Right lobe of liver (tissue), 6 donors: ENCODE data around the gene C6orf141. TPM values are rescaled to one million over a fixed set of nuclear protein-coding genes. Genes with fewer than 3 reads are reported as not detected.

Experiments
- ATAC-seq, 4 donors: fragments of 200-7000 bp; cut with Tn5 transposase; one replicate each; pipeline ENCODE4 v1.9.1; 2020; ENCODE audit warnings: mild to moderate bottlenecking in 4 of 4, moderate library complexity in 4 of 4
- DNase-seq, 3 donors: peaks; one replicate each; pipeline ENCODE4 v3.0.0-alpha.2; 2020
- H3K27ac ChIP-seq, 3 donors: fragments of 200-600 bp; one replicate each; pipeline ENCODE4 v1.8.0; 2022
- H3K27me3 ChIP-seq, 2 donors: fragments of 200-600 bp; one replicate each; pipeline ENCODE4 v1.8.0; 2022
- H3K36me3 ChIP-seq, 4 donors: fragments of 200-600 bp; sonication (generic) in 1 of 4; one replicate each; pipeline versions ENCODE4 v1.5.1 to v1.8.0; 2017 to 2022; ENCODE audit warnings: control low read depth in 1 of 4
- H3K4me1 ChIP-seq, 4 donors: fragments of 200-600 bp; sonication (generic) in 1 of 4; one replicate each; pipeline versions ENCODE4 v1.5.1 to v1.8.0; 2017 to 2022; ENCODE audit warnings: control low read depth in 1 of 4
- H3K4me3 ChIP-seq, 3 donors: fragments of 200-600 bp; one replicate each; pipeline ENCODE4 v1.8.0; 2022
- H3K9me3 ChIP-seq, 4 donors: fragments of 200-600 bp; sonication (generic) in 1 of 4; one replicate each; pipeline versions ENCODE4 v1.5.1 to v1.8.0; 2017 to 2022; ENCODE audit warnings: control low read depth in 1 of 4
- POLR2A ChIP-seq: fragments of 450-650 bp; IDR thresholded peaks from one replicate; pipeline ENCODE4 v1.6.1; 2017; ENCODE audit warnings: antibody characterized with exemption, mild to moderate bottlenecking
- WGBS: methylation state at CpG from one replicate; pipeline ENCODE4 v1.1.6; 2018; ENCODE audit warnings: low coverage, low lambda C conversion rate; ENCODE audit not compliant: insufficient coverage; ENCODE audit errors: missing lambda C conversion rate; 5-methylcytosine and 5-hydroxymethylcytosine counted together
- intact Hi-C, 2 donors: fragments of 100-400 bp; cut with DNase I; formaldehyde crosslinking; loops; one replicate each; pipeline versions ENCODE4 v1.11.2 to v1.14.1; 2022
- total RNA-seq, 6 experiments: library from RNA; depleted of rRNA in 2 of 6; stranded (reverse); fragments of >200 nt in 2 of 6; fragmentation: NEBNext Ultra II Directional in 3 of 6; extraction: Animal tissue kit (Norgen Biotek cat#: 25700) in 3 of 6; gene quantifications; one replicate each; pipeline versions ENCODE4 v1.1.0 to v1.2.4, GENCODE V29; 2016 to 2023
- TF ChIP-seq, protein P1 (sequence below), 4 donors: fragments of 200-600 bp in 3 of 4; fragments of 450-650 bp in 1 of 4; IDR thresholded peaks; one replicate each; pipeline versions ENCODE4 v1.5.1 to v1.8.0; 2016 to 2022; ENCODE audit warnings: antibody characterized with exemption in 4 of 4, mild to moderate bottlenecking in 2 of 4
- donor health status: DM: no; HTN: yes; CAD: no.
- donor health status: DM: no; HTN: no; CAD: no.
- donor health status: DM: no; HTN: no; CAD: no.
- donor health status: DM: no; HTN: yes; CAD: no.
- donor health status: DM: no; HTN: yes; CAD: no.

C6orf141 gene
- total RNA-seq, 6 experiments from 2014 or later: 0.18 to 3.4 (median 0.79) TPM

DNA sequence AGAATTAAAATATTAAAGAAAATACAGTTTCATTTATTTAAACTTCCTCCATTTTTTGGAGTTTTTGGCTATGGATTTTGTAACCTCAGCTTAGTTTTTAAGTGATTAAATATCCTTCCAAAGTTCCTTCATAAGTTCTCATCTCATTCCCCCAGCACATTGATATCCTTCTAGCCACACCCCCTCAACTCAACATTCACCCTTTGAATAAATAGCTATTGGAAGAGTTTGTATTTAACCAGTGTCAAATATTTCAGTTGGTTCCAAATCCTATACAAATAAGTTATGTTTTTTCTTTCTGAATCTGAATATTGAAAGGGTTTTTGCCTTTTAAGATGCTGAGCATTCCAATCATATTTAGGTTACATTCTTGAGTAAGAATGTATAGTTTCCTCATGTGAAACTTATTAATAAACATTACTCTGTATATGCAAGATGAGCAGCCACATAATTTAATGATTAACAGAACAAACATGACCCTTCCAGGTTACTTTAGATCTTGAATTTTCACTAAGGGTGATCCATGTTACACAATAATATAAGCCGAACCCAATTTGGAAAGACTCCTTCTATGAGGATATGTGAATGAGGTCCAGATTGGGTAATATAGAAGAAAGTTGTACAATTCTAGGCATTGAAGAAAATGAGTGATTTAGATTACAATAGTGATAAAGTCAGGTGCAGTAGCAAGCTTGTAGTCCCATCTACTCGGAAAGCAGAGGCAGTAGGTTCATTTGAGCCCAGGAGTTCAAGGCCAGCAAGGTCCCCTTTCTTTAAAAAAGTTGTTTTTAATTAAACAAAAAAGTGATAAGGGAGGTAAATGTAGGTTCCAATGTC is 37.1 kb upstream of the C6orf141 start:
- 12% methylated on average over 2 of the region's 2 CpGs for WGBS
- peak; percentile 77 to 91 (median 80) for ATAC-seq
- no peak for TF ChIP-seq POLR2A
- TF ChIP-seq, protein P1, sequence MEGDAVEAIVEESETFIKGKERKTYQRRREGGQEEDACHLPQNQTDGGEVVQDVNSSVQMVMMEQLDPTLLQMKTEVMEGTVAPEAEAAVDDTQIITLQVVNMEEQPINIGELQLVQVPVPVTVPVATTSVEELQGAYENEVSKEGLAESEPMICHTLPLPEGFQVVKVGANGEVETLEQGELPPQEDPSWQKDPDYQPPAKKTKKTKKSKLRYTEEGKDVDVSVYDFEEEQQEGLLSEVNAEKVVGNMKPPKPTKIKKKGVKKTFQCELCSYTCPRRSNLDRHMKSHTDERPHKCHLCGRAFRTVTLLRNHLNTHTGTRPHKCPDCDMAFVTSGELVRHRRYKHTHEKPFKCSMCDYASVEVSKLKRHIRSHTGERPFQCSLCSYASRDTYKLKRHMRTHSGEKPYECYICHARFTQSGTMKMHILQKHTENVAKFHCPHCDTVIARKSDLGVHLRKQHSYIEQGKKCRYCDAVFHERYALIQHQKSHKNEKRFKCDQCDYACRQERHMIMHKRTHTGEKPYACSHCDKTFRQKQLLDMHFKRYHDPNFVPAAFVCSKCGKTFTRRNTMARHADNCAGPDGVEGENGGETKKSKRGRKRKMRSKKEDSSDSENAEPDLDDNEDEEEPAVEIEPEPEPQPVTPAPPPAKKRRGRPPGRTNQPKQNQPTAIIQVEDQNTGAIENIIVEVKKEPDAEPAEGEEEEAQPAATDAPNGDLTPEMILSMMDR (IDR thresholded peaks at IDR 0.05): no peak

DNA sequence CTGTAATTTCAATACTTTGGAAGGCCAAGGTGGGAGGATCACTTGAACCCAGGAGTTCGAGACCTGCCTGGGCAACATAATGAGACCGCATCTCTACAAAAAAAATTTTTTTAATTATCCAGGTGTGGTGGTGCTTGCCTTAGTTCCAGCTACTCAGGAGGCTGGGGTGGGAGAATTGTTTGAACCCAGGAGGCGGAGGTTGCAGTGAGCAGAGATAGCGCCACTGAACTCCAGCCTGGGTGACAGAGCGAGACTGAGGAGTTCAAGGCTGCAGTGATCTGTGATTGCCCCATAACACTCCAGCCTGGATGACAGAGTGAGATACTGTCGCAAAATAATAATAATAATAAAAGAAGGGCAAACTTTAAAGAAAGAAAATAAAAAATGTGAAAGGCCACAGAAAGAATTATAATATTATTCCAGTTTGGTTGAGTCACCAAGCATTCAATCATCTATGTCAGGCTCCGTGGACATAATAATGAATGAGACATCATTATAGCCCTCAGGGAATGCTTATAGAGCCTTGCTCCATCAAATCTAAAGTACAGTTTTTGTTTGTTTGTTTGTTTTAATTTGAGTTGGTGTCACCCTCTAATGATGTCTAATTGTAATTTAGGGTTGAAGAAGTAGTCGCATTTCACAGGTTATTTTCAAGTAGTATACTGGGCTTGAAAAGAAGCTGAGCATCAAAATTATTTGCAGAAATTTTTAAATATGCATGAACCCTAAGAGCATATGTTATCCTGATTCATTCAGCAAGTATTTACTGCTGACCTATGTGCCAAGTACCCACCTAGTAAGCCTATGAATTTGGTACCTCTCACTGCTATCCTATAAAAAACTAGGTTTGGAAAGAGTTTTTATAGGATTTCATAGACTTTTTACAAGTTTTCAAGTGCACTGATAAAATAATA is 35.6 kb upstream of the C6orf141 start:
- no peak overlapping the region for H3K4me3 ChIP-seq
- no peaks in the 10 kb centered on the region for H3K27me3 ChIP-seq
- WGBS: 32% methylated on average over 8 of the region's 8 CpGs
- no peaks in the 10 kb centered on the region for H3K9me3 ChIP-seq
- peak; percentile 30 to 64 (median 54) for ATAC-seq
- H3K27ac ChIP-seq: peak overlapping the region in 2 of 3 donors; percentile 57 to 81
- TF ChIP-seq POLR2A: no peak
- TF ChIP-seq, protein P1 (IDR thresholded peaks at IDR 0.05): no peak
- DNase-seq: no peak
- intact Hi-C loops: no loop called here
- H3K36me3 ChIP-seq: no peaks in the 10 kb centered on the region
- peaks cover 0 to 26% (median 8%) of the 10 kb centered on the region in 4 donors for H3K4me1 ChIP-seq

More for the DNA sequence above, 37.1 kb upstream of the C6orf141 start:
- Histone ChIP-seq H3K36me3 (no peaks in the 10 kb centered on the region), H3K9me3 (no peaks in the 10 kb centered on the region), H3K4me3 (peak overlapping the region in 1 of 3 donors; percentile 4), H3K4me1 (peaks cover 0 to 32% (median 12%) of the 10 kb centered on the region in 4 donors), H3K27me3 (no peaks in the 10 kb centered on the region), H3K27ac (peak overlapping the region in 2 of 3 donors; percentile 57 to 81)
- peak in 1 of 3 donors; percentile 60 for DNase-seq
- intact Hi-C loops: no loop called here

DNA sequence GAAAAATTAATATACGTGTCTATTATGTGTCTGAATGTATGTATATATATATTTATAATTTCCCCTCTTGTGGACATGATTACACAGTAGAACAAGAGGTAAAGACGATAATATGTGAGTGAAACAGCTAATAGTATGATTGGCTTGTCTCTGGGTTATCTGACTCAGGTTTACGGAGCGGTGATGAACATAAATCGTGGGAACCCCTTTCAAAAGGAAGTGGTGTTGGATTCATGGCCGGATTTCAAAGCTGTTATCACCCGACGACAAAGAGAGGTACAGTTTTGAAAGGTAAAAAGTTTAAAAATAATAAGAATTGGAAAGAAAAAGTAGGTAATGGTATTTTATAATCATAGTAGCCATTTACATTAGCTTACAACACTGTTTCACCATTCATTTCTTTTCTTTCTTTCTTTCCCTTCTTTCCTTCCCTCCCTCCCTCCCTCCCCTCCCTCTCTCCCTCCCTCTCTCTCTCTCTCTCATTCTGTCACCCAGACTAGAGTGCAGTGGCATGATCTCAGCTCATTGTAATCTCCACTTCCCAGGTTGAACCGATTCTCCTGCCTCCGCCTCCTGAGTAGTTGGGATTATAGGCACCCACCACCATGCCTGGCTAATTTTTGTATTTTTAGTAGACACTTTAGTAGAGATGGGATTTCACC is 34.9 kb upstream of the C6orf141 start:
- ATAC-seq: no peak
- Histone ChIP-seq H3K27ac (no peak overlapping the region), H3K27me3 (no peaks in the 10 kb centered on the region), H3K4me1 (peaks cover 0 to 26% (median 8%) of the 10 kb centered on the region in 4 donors), H3K4me3 (no peak overlapping the region), H3K9me3 (no peaks in the 10 kb centered on the region), H3K36me3 (no peaks in the 10 kb centered on the region)
- intact Hi-C loops: no loop called here
- WGBS: 69% methylated on average over 10 of the region's 10 CpGs
- TF ChIP-seq, protein P1 (IDR thresholded peaks at IDR 0.05): no peak
- TF ChIP-seq POLR2A: no peak
- no peak for DNase-seq

DNA sequence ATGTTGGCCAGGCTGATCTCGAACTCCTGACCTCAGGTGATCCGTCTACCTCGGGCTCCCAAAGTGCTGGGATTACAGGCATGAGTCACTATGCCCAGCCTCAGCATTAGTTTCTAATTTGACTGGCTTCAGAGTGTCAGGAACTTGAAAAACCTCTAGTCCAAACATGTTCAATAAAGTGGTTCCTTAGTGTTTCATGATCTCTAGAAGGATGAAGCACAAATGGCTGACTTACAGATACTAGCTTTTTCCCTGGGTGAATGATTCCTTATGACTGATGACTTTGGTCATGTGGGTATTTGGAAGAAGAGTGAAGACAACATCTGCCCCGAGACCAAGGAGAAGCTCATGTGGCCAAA is 34.3 kb upstream of the C6orf141 start:
- DNase-seq (no peak), ATAC-seq (no peak)
- Histone ChIP-seq H3K4me1 (peaks cover 0 to 26% (median 8%) of the 10 kb centered on the region in 4 donors), H3K4me3 (no peak overlapping the region), H3K27me3 (no peaks in the 10 kb centered on the region), H3K27ac (no peak overlapping the region), H3K9me3 (no peaks in the 10 kb centered on the region), H3K36me3 (no peaks in the 10 kb centered on the region)
- intact Hi-C loops: no loop called here
- 76% methylated on average over 4 of the region's 4 CpGs for WGBS
- TF ChIP-seq POLR2A: no peak
- TF ChIP-seq, protein P1 (IDR thresholded peaks at IDR 0.05): no peak
